SU-DHL-6 (cell line): Measurements from ENCODE around the gene TBX20.

Experiments
- H2AFZ ChIP-seq: fragments of 200-600 bp; sonication (generic); 2 replicates; pipeline ENCODE4 v1.6.1; 2014; ENCODE audit warnings: low read depth, mild to moderate bottlenecking, moderate library complexity, mixed read lengths, antibody characterized with exemption, low read length; ENCODE audit not compliant: severe bottlenecking
- H3F3A ChIP-seq: fragments of 200-600 bp; shearing (Covaris generic); 2 replicates; pipeline ENCODE4 v1.6.0; 2016; ENCODE audit warnings: antibody characterized with exemption, mild to moderate bottlenecking; ENCODE audit not compliant: insufficient read depth
- H3K27ac ChIP-seq: fragments of 200-600 bp; sonication (generic); 2 replicates; pipeline ENCODE4 v1.5.1; 2016; ENCODE audit warnings: low read depth, mild to moderate bottlenecking, low read length, moderate library complexity, mixed read lengths
- H3K27me3 ChIP-seq: fragments of 200-600 bp; sonication (generic), shearing (Covaris generic); 2 replicates; pipeline ENCODE4 v1.6.0; 2014; ENCODE audit warnings: mild to moderate bottlenecking, low read length
- H3K36me3 ChIP-seq: fragments of 200-600 bp; sonication (generic); 2 replicates; pipeline ENCODE4 v1.6.1; 2014; ENCODE audit warnings: mild to moderate bottlenecking, low read length, mixed read lengths
- H3K4me2 ChIP-seq: fragments of 300-600, 200-600 bp; shearing (Covaris generic), sonication (generic); 2 replicates; pipeline ENCODE4 v1.6.0; 2014; ENCODE audit warnings: low read length, low read depth, mild to moderate bottlenecking; ENCODE audit not compliant: poor library complexity, severe bottlenecking
- H3K4me3 ChIP-seq: fragments of 200-600 bp; sonication (generic); 2 replicates; pipeline ENCODE4 v1.5.1; 2014; ENCODE audit warnings: antibody characterized with exemption, low read length, mild to moderate bottlenecking, mixed read lengths; ENCODE audit not compliant: insufficient read depth, poor library complexity, severe bottlenecking
- H3K79me2 ChIP-seq: fragments of 200-600 bp; sonication (generic); 2 replicates; pipeline ENCODE4 v1.6.1; 2014; ENCODE audit warnings: mild to moderate bottlenecking, low read length, moderate library complexity; ENCODE audit not compliant: insufficient read depth
- H3K9ac ChIP-seq: fragments of 200-600 bp; sonication (generic); 2 replicates; pipeline ENCODE4 v1.7.0; 2014; ENCODE audit warnings: mild to moderate bottlenecking, low read length
- H3K9me2 ChIP-seq: fragments of 200-600 bp; sonication (generic); replicated peaks from 2 replicates; pipeline ENCODE4 v1.6.1; 2014; ENCODE audit warnings: low read length; ENCODE audit not compliant: insufficient read depth
- H3K9me3 ChIP-seq: fragments of 200-600 bp; sonication (generic); 2 replicates; pipeline ENCODE4 v1.6.1; 2014; ENCODE audit warnings: low read length, mixed read lengths; ENCODE audit not compliant: insufficient read depth
- H4K20me1 ChIP-seq: fragments of 200-600 bp; sonication (generic); 2 replicates; pipeline ENCODE4 v1.6.1; 2014; ENCODE audit warnings: low read depth, mild to moderate bottlenecking, antibody characterized with exemption, low read length, moderate library complexity, mixed read lengths
- EZH2phosphoT487 ChIP-seq: fragments of 200-600 bp; sonication (generic), shearing (Covaris generic); conservative IDR thresholded peaks from 2 replicates; pipeline ENCODE4 v1.6.1; 2018; ENCODE audit warnings: mild to moderate bottlenecking, antibody characterized with exemption, low read length, moderate library complexity, mixed read lengths
- TF ChIP-seq, protein P1 (sequence below): fragments of 200-600 bp; sonication (generic); IDR thresholded peaks from one replicate; pipeline ENCODE4 v1.5.1; 2017; ENCODE audit warnings: antibody characterized with exemption, mild to moderate bottlenecking, low read length, moderate library complexity; ENCODE audit not compliant: insufficient read depth, poor library complexity, severe bottlenecking

TBX20 gene

DNA sequence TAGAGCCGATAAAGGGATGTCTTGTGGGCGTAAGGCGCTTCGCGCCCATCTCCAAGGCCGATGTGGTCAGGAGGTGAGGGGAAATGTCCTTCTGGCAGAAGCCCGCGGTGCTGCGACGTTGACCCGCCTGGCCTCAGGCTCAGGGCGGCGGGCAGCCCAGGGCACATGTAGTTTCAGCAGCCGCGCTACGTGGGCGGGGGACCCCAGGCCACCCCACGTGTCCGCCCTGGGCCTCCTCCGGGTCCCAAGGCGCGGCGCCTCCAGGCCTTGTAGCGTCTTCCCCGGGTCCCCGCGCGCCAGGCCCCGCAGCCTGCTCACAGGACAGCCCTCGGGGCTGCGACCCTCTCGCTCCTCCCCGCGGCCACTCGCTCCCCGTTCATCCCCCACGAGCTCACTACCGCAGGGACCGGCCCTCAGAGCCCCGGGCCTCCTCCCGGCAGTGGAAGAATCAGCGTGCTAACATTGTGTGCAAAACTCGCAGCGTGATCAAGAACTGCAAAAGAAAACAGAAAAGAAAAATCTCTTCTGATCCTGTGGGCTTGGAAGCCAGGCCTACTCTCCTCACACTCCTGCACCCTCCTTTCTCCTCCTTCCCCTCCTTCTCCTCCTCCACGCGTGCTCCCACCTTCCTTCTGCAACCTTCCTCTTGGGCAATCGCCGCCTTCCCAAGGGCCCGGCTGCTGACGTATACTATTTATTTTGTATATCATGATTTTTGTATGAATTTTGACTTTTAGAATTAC, 4.4 kb upstream of the TBX20 start:
- Histone ChIP-seq H3K9ac (no peak overlapping the region), H3K4me3 (no peak overlapping the region)
- TF ChIP-seq, protein P1, sequence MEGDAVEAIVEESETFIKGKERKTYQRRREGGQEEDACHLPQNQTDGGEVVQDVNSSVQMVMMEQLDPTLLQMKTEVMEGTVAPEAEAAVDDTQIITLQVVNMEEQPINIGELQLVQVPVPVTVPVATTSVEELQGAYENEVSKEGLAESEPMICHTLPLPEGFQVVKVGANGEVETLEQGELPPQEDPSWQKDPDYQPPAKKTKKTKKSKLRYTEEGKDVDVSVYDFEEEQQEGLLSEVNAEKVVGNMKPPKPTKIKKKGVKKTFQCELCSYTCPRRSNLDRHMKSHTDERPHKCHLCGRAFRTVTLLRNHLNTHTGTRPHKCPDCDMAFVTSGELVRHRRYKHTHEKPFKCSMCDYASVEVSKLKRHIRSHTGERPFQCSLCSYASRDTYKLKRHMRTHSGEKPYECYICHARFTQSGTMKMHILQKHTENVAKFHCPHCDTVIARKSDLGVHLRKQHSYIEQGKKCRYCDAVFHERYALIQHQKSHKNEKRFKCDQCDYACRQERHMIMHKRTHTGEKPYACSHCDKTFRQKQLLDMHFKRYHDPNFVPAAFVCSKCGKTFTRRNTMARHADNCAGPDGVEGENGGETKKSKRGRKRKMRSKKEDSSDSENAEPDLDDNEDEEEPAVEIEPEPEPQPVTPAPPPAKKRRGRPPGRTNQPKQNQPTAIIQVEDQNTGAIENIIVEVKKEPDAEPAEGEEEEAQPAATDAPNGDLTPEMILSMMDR, result no peak
- TF ChIP-seq EZH2phosphoT487, result no peak

DNA sequence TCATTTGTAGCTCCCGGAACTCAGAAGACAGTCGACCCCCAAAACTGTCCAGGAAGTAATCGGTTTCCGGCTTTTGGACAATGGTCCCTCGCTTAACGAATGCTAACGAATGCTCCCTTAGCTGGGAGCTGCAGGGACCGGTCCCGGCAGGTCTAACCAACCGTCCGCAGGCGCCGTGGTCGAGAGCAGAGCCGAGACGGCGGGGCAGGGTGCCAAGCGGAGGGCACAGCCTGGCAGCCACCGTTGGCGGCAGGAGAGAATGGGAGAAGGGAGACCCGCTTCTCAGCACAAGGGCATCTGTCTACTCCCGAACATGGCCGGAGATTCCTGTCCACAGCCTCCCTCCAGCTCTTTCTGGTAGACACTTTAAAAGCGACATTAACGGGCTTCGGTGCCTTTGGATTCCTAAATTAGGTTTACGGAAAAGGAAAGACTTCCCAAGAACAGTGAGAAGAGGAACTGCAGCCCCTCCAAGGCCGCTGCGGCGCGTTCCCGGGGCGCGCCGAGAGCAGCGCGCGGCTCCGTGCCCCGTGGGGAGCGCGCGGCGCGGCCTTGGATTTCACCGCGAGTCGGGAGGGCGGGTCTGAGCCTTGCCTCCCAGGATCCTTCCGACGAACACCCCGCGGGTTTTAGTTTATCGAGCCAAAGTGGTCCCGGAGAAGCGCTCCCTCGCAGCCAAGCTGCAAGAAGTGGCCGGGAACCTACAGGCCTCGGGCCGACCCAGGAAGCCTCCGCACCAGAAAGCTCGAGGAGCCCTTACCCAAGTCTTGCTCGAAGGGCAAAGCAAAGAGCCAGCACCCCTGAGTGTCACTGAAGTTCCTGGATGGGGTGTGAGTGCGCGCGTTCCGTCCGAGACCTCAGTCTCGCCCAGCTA, 3.6 kb upstream of the TBX20 start:
- no peaks in the 10 kb centered on the region for H3F3A ChIP-seq
- H3K36me3 ChIP-seq, result no peaks in the 10 kb centered on the region
- H3K27ac ChIP-seq, result no peak overlapping the region
- no peaks in the 10 kb centered on the region for H3K27me3 ChIP-seq
- H2AFZ ChIP-seq, result no peak overlapping the region
- H3K4me3 ChIP-seq, result no peak overlapping the region
- H3K9me3 ChIP-seq, result no peaks in the 10 kb centered on the region
- no peak for TF ChIP-seq EZH2phosphoT487
- TF ChIP-seq, protein P1, result no peak
- H3K9ac ChIP-seq, result no peak overlapping the region
- no peaks in the 10 kb centered on the region for H3K79me2 ChIP-seq
- H3K9me2 ChIP-seq, result no peaks in the 10 kb centered on the region
- H3K4me2 ChIP-seq, result no peak overlapping the region
- H4K20me1 ChIP-seq, result no peaks in the 10 kb centered on the region

More for the DNA sequence above, 4.4 kb upstream of the TBX20 start:
- H3K9me2 ChIP-seq, result no peaks in the 10 kb centered on the region
- no peaks in the 10 kb centered on the region for H3K27me3 ChIP-seq
- no peak overlapping the region for H3K4me2 ChIP-seq
- H3K36me3 ChIP-seq, result no peaks in the 10 kb centered on the region
- H2AFZ ChIP-seq, result no peak overlapping the region
- H3F3A ChIP-seq, result no peaks in the 10 kb centered on the region
- H4K20me1 ChIP-seq, result no peaks in the 10 kb centered on the region
- no peaks in the 10 kb centered on the region for H3K79me2 ChIP-seq
- no peak overlapping the region for H3K27ac ChIP-seq
- H3K9me3 ChIP-seq, result no peaks in the 10 kb centered on the region

DNA sequence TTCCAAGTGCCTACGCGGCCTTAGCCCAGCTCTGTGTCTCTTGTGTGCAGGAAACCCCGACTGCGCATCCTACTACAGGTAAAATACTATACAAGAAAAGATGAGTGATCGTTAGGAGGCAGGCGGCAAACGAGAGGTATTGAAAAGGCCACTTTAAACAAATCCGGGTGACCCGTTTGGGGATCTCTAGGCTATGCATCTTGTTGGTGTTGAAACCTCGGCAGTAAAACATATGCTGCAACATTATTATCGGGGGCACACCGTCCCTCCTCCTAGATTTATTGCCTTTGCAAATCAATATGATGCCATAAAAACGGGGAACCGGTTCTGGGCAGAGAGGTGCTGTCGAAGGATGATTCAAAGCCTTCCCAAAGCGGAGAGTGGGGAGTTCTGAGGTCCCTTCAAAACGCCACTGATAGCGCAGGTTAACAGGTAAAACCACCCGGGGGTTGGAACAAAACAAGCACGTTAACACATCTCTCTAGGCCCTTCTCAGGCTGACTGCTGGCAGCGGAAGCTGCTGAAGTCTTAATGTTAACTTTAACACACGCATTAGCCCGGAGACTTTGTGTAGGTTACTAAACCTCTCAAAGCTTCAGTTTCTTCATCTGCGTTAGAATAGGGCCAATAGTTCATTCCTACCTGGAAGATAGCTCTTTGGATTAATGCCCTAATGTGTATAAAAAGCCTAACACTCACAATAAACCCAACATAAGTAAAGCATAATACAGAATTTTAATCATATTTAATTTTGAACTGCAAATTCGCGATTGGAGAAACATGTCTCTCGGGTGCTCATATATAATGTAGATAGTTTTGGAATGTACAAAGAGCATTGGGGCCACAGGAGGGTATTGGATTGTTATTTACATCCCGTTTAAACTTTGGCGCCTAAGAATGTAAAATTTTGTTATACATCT, 2.6 kb upstream of the TBX20 start:
- Histone ChIP-seq H3K9me3 (no peaks in the 10 kb centered on the region), H3K79me2 (no peaks in the 10 kb centered on the region), H3K27ac (no peak overlapping the region), H3K4me3 (no peak overlapping the region), H3K27me3 (no peaks in the 10 kb centered on the region), H3K4me2 (no peak overlapping the region), H2AFZ (no peak overlapping the region), H3F3A (no peaks in the 10 kb centered on the region), H4K20me1 (no peaks in the 10 kb centered on the region), H3K9ac (no peak overlapping the region), H3K36me3 (no peaks in the 10 kb centered on the region), H3K9me2 (no peaks in the 10 kb centered on the region)
- TF ChIP-seq, protein P1, result no peak
- TF ChIP-seq EZH2phosphoT487, result no peak
